T-helper 2 cell treated with Interferon-gamma antibody and Interleukin-4, amounts not matched to agents 5 μg/mL and 100 μg/mL, for 36 hours (primary cell): ENCODE data around the gene IGSF9B.

Experiments used
- DNase-seq: peaks from one replicate; pipeline ENCODE4 v3.0.0; 2021; ENCODE audit warnings: low spot score
- H3K27ac Mint-ChIP-seq: one replicate; pipeline ENCODE4 v1.8.0; 2021; ENCODE audit warnings: mild to moderate bottlenecking, mixed read lengths
- H3K27me3 Mint-ChIP-seq: one replicate; pipeline ENCODE4 v1.8.0; 2021; ENCODE audit warnings: low read depth, mixed read lengths
- H3K36me3 Mint-ChIP-seq: one replicate; pipeline ENCODE4 v1.8.0; 2021; ENCODE audit warnings: low read depth, mixed read lengths
- H3K4me1 Mint-ChIP-seq: one replicate; pipeline ENCODE4 v1.8.0; 2021; ENCODE audit warnings: low read depth, mixed read lengths
- H3K4me3 Mint-ChIP-seq: one replicate; pipeline ENCODE4 v1.8.0; 2022; ENCODE audit warnings: mild to moderate bottlenecking, moderate library complexity, mixed read lengths
- H3K9me3 Mint-ChIP-seq: one replicate; pipeline ENCODE4 v1.8.0; 2021; ENCODE audit warnings: mixed read lengths

IGSF9B gene

GRCh38 chr11:133955081-133955891 lies 1.5 kb downstream of the IGSF9B start:
- Mint-ChIP-seq H3K27ac (peak overlapping the region; percentile 7), H3K4me3 (peak overlapping the region; percentile 94), H3K27me3 (peaks cover 16% of the 10 kb centered on the region), H3K9me3 (no peaks in the 10 kb centered on the region), H3K4me1 (peaks cover 43% of the 10 kb centered on the region), H3K36me3 (peaks cover 12% of the 10 kb centered on the region)
- peak; percentile 36 for DNase-seq

- H3K4me3 Mint-ChIP-seq, result peak overlapping the region; percentile 94
These were observed 2.8 kb downstream of the IGSF9B start for GRCh38 chr11:133953999-133954398.

GRCh38 chr11:133953547-133953946 lies 3.2 kb downstream of the IGSF9B start:
- peak overlapping the region; percentile 52 for H3K27ac Mint-ChIP-seq
- H3K27me3 Mint-ChIP-seq, result peaks cover 3% of the 10 kb centered on the region
- no peaks in the 10 kb centered on the region for H3K9me3 Mint-ChIP-seq
- DNase-seq, result no peak
- peak overlapping the region; percentile 94 for H3K4me3 Mint-ChIP-seq
- peaks cover 16% of the 10 kb centered on the region for H3K36me3 Mint-ChIP-seq
- peaks cover 55% of the 10 kb centered on the region for H3K4me1 Mint-ChIP-seq

More at GRCh38 chr11:133953999-133954398, 2.8 kb downstream of the IGSF9B start:
- H3K36me3 Mint-ChIP-seq, result peaks cover 16% of the 10 kb centered on the region
- peak overlapping the region; percentile 52 for H3K27ac Mint-ChIP-seq
- no peak for DNase-seq
- no peaks in the 10 kb centered on the region for H3K9me3 Mint-ChIP-seq
- peaks cover 5% of the 10 kb centered on the region for H3K27me3 Mint-ChIP-seq
- H3K4me1 Mint-ChIP-seq, result peaks cover 52% of the 10 kb centered on the region

- Mint-ChIP-seq H3K36me3 (peaks cover 16% of the 10 kb centered on the region), H3K4me1 (peaks cover 60% of the 10 kb centered on the region), H3K4me3 (peak overlapping the region; percentile 94), H3K9me3 (no peaks in the 10 kb centered on the region), H3K27me3 (peaks cover under 1% of the 10 kb centered on the region), H3K27ac (peak overlapping the region; percentile 52)
- no peak for DNase-seq
These were observed 4.3 kb downstream of the IGSF9B start for GRCh38 chr11:133952199-133953190.

- DNase-seq, result no peak
- Mint-ChIP-seq H3K36me3 (peaks cover 16% of the 10 kb centered on the region), H3K4me1 (peaks cover 67% of the 10 kb centered on the region), H3K9me3 (no peaks in the 10 kb centered on the region), H3K4me3 (peak overlapping the region; percentile 19), H3K27me3 (no peaks in the 10 kb centered on the region), H3K27ac (no peak overlapping the region)
These were observed 5.2 kb downstream of the IGSF9B start for GRCh38 chr11:133951327-133952198.

- no peak overlapping the region for H3K4me3 Mint-ChIP-seq
- no peaks in the 10 kb centered on the region for H3K9me3 Mint-ChIP-seq
- peaks cover 70% of the 10 kb centered on the region for H3K4me1 Mint-ChIP-seq
- no peak overlapping the region for H3K27ac Mint-ChIP-seq
- no peaks in the 10 kb centered on the region for H3K27me3 Mint-ChIP-seq
- H3K36me3 Mint-ChIP-seq, result peaks cover 18% of the 10 kb centered on the region
- no peak for DNase-seq
These were observed 5.9 kb downstream of the IGSF9B start for GRCh38 chr11:133950874-133951326.

GRCh38 chr11:133950421-133950820 lies 6.3 kb downstream of the IGSF9B start:
- Mint-ChIP-seq H3K27me3 (no peaks in the 10 kb centered on the region), H3K36me3 (peaks cover 16% of the 10 kb centered on the region), H3K9me3 (no peaks in the 10 kb centered on the region), H3K4me3 (no peak overlapping the region), H3K4me1 (peaks cover 72% of the 10 kb centered on the region), H3K27ac (no peak overlapping the region)
- DNase-seq, result no peak

GRCh38 chr11:133949129-133949528 lies 7.6 kb downstream of the IGSF9B start:
- Mint-ChIP-seq H3K27me3 (no peaks in the 10 kb centered on the region), H3K9me3 (no peaks in the 10 kb centered on the region), H3K4me1 (peaks cover 73% of the 10 kb centered on the region), H3K27ac (peak overlapping the region; percentile 82), H3K36me3 (peaks cover 19% of the 10 kb centered on the region), H3K4me3 (peak overlapping the region; percentile 96)
- no peak for DNase-seq

- peaks cover 72% of the 10 kb centered on the region for H3K4me1 Mint-ChIP-seq
- H3K27me3 Mint-ChIP-seq, result no peaks in the 10 kb centered on the region
- H3K4me3 Mint-ChIP-seq, result peak overlapping the region; percentile 96
- no peak for DNase-seq
- H3K36me3 Mint-ChIP-seq, result peaks cover 20% of the 10 kb centered on the region
- H3K9me3 Mint-ChIP-seq, result no peaks in the 10 kb centered on the region
- peak overlapping the region; percentile 94 for H3K27ac Mint-ChIP-seq
These were observed 8.1 kb downstream of the IGSF9B start for GRCh38 chr11:133948711-133949110.

GRCh38 chr11:133947321-133947756 lies 9.4 kb downstream of the IGSF9B start:
- Mint-ChIP-seq H3K36me3 (peaks cover 32% of the 10 kb centered on the region), H3K27ac (peak overlapping the region; percentile 94), H3K27me3 (no peaks in the 10 kb centered on the region), H3K4me1 (peaks cover 70% of the 10 kb centered on the region), H3K4me3 (peak overlapping the region; percentile 96), H3K9me3 (no peaks in the 10 kb centered on the region)
- DNase-seq, result peak; percentile 69

GRCh38 chr11:133946541-133947318 lies 10.0 kb downstream of the IGSF9B start:
- no peaks in the 10 kb centered on the region for H3K27me3 Mint-ChIP-seq
- H3K36me3 Mint-ChIP-seq, result peaks cover 37% of the 10 kb centered on the region
- peaks cover 70% of the 10 kb centered on the region for H3K4me1 Mint-ChIP-seq
- H3K4me3 Mint-ChIP-seq, result peak overlapping the region; percentile 96
- DNase-seq, result peak; percentile 49
- peak overlapping the region; percentile 94 for H3K27ac Mint-ChIP-seq
- H3K9me3 Mint-ChIP-seq, result no peaks in the 10 kb centered on the region

GRCh38 chr11:133946051-133946450 lies 10.7 kb downstream of the IGSF9B start:
- peaks cover 71% of the 10 kb centered on the region for H3K4me1 Mint-ChIP-seq
- no peaks in the 10 kb centered on the region for H3K27me3 Mint-ChIP-seq
- peak overlapping the region; percentile 99 for H3K27ac Mint-ChIP-seq
- peaks cover 43% of the 10 kb centered on the region for H3K36me3 Mint-ChIP-seq
- peak overlapping the region; percentile 96 for H3K4me3 Mint-ChIP-seq
- no peaks in the 10 kb centered on the region for H3K9me3 Mint-ChIP-seq
- no peak for DNase-seq
